OCI-LY3 (cell line): ENCODE measurements around the gene VIPR2.

ENCODE experiments used
- H2AFZ ChIP-seq: fragments of 200-600, 300-600 bp; shearing (Covaris generic); 2 replicates; pipeline ENCODE4 v1.6.0; 2014; ENCODE audit warnings: antibody characterized with exemption, low read depth, low read length
- H3K27ac ChIP-seq: fragments of 200-600, 300-600 bp; sonication (generic); 2 replicates; pipeline ENCODE4 v1.5.1; 2014; ENCODE audit warnings: mild to moderate bottlenecking, low read length, moderate library complexity, mixed read lengths
- H3K27me3 ChIP-seq: fragments of 200-600, 300-600 bp; sonication (generic); 2 replicates; pipeline ENCODE4 v1.6.1; 2014; ENCODE audit warnings: low read depth, low read length, mixed read lengths
- H3K36me3 ChIP-seq: fragments of 200-600, 300-600 bp; sonication (generic); replicated peaks from 2 replicates; pipeline ENCODE3; 2014; ENCODE audit warnings: low read depth, low read length, mixed read lengths
- H3K4me1 ChIP-seq: fragments of 300-600, 200-600 bp; sonication (generic); 2 replicates; pipeline ENCODE4 v1.6.1; 2014; ENCODE audit warnings: low read length, mixed read lengths
- H3K4me2 ChIP-seq: fragments of 200-600, 300-600 bp; sonication (generic); 2 replicates; pipeline ENCODE4 v1.6.1; 2014; ENCODE audit warnings: low read length, mixed read lengths
- H3K4me3 ChIP-seq: fragments of 300-600, 200-600 bp; sonication (generic); 2 replicates; pipeline ENCODE4 v1.5.1; 2014; ENCODE audit warnings: antibody characterized with exemption, mild to moderate bottlenecking, low read length, moderate library complexity
- H3K79me2 ChIP-seq: fragments of 300-600, 200-600 bp; shearing (Covaris generic); 2 replicates; pipeline ENCODE4 v1.6.1; 2014; ENCODE audit warnings: mild to moderate bottlenecking, low read length, mixed read lengths
- H3K9ac ChIP-seq: fragments of 300-600, 200-600 bp; shearing (Covaris generic); 2 replicates; pipeline ENCODE4 v1.6.0; 2014; ENCODE audit warnings: mild to moderate bottlenecking, low read length, moderate library complexity
- H3K9me3 ChIP-seq: fragments of 200-600, 300-600 bp; shearing (Covaris generic); 2 replicates; pipeline ENCODE4 v1.6.1; 2014; ENCODE audit warnings: low read length, mixed read lengths; ENCODE audit not compliant: insufficient read depth
- H4K20me1 ChIP-seq: fragments of 200-600, 300-600 bp; sonication (generic); 2 replicates; pipeline ENCODE4 v1.6.1; 2016; ENCODE audit warnings: low read length, mixed read lengths; ENCODE audit not compliant: insufficient read depth
- EZH2phosphoT487 ChIP-seq: fragments of 200-600 bp; shearing (Covaris generic); IDR thresholded peaks from 2 replicates; pipeline ENCODE4 v1.6.1; 2018; ENCODE audit warnings: antibody characterized with exemption, mixed run types, low read depth
- TF ChIP-seq, protein P1 (sequence below): fragments of 200-600, 300-600 bp; sonication (generic); IDR thresholded peaks from 2 replicates; pipeline ENCODE4 v1.5.1; 2014; ENCODE audit warnings: antibody characterized with exemption, low read length, low read depth

The VIPR2 gene

DNA sequence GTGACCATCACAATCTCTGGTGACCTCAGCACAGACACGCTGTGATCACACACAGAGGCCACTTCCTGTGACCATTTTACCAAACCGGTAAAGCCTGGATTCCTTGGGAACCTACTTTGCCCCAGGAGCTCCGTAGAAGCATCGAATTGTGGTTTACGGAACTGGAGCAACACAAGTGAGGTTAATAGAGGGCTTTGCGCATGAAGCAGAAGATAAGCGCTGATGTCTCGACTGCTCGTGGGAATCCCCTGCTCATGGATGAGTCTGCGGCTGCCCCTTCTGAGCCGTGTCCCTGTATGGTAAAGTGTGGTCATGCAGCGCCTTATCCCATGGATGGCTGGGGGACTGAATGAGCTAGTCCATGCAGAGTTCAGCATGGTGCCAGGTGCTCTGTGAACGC lies 53.6 kb downstream of the VIPR2 start:
- TF ChIP-seq EZH2phosphoT487, result no peak
- TF ChIP-seq, protein P1, sequence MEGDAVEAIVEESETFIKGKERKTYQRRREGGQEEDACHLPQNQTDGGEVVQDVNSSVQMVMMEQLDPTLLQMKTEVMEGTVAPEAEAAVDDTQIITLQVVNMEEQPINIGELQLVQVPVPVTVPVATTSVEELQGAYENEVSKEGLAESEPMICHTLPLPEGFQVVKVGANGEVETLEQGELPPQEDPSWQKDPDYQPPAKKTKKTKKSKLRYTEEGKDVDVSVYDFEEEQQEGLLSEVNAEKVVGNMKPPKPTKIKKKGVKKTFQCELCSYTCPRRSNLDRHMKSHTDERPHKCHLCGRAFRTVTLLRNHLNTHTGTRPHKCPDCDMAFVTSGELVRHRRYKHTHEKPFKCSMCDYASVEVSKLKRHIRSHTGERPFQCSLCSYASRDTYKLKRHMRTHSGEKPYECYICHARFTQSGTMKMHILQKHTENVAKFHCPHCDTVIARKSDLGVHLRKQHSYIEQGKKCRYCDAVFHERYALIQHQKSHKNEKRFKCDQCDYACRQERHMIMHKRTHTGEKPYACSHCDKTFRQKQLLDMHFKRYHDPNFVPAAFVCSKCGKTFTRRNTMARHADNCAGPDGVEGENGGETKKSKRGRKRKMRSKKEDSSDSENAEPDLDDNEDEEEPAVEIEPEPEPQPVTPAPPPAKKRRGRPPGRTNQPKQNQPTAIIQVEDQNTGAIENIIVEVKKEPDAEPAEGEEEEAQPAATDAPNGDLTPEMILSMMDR, result no peak
- no peak overlapping the region for H3K4me3 ChIP-seq
- H4K20me1 ChIP-seq, result no peaks in the 10 kb centered on the region
- H3K27me3 ChIP-seq, result no peaks in the 10 kb centered on the region
- no peaks in the 10 kb centered on the region for H3K79me2 ChIP-seq
- no peaks in the 10 kb centered on the region for H3K9me3 ChIP-seq
- H2AFZ ChIP-seq, result no peak overlapping the region
- H3K36me3 ChIP-seq, result no peaks in the 10 kb centered on the region
- no peak overlapping the region for H3K27ac ChIP-seq
- no peaks in the 10 kb centered on the region for H3K4me1 ChIP-seq
- no peak overlapping the region for H3K4me2 ChIP-seq
- H3K9ac ChIP-seq, result no peak overlapping the region

GRCh38 chr7:159088016-159088865 lies 56.4 kb downstream of the VIPR2 start:
- Histone ChIP-seq H3K4me2 (no peak overlapping the region), H3K9ac (no peak overlapping the region), H3K27ac (no peak overlapping the region), H3K27me3 (no peaks in the 10 kb centered on the region), H4K20me1 (no peaks in the 10 kb centered on the region), H3K79me2 (no peaks in the 10 kb centered on the region), H3K36me3 (no peaks in the 10 kb centered on the region), H3K9me3 (no peaks in the 10 kb centered on the region), H3K4me3 (no peak overlapping the region), H2AFZ (no peak overlapping the region), H3K4me1 (no peaks in the 10 kb centered on the region)
- TF ChIP-seq EZH2phosphoT487, result no peak
- TF ChIP-seq, protein P1, result no peak

DNA sequence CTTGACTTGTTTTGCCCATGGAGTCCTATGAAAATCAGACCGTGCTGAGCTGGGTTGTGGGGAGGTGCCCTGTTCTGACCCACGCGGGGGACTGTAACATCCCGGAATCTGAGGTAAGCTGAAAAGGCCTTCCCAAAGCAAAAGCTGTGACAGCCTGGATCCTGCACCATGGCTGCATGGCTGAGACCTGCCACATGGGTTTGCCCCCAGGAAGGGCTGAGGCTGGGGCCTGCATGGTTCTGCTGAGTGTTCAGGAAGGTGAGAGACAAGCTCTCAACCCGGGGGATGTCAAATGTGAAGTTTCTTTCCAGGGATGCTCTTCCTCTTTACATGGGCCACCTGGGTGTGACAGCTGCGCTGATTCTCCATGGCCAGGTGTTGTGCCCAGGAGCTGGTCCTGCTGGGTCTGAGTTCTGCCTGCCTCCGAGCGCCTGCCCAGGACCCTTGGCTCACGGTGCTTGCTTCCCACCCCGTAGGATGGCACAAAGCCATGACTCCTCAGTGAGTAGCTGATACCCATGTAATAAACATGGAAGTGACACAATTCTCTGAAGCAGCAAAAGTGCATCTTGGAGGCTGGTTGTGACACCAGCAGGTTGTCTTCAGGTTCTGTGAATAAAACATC lies 58.3 kb downstream of the VIPR2 start:
- no peaks in the 10 kb centered on the region for H3K27me3 ChIP-seq
- H3K27ac ChIP-seq, result no peak overlapping the region
- no peak overlapping the region for H3K9ac ChIP-seq

More for the DNA sequence above, 58.3 kb downstream of the VIPR2 start:
- Histone ChIP-seq H3K9me3 (no peaks in the 10 kb centered on the region), H3K36me3 (no peaks in the 10 kb centered on the region), H3K4me1 (no peaks in the 10 kb centered on the region), H3K4me3 (no peak overlapping the region), H3K4me2 (no peak overlapping the region), H3K79me2 (no peaks in the 10 kb centered on the region), H4K20me1 (no peaks in the 10 kb centered on the region), H2AFZ (no peak overlapping the region)
- no peak for TF ChIP-seq EZH2phosphoT487
- TF ChIP-seq, protein P1, result no peak
